Measurements from ENCODE around the gene BACH2.

DNA sequence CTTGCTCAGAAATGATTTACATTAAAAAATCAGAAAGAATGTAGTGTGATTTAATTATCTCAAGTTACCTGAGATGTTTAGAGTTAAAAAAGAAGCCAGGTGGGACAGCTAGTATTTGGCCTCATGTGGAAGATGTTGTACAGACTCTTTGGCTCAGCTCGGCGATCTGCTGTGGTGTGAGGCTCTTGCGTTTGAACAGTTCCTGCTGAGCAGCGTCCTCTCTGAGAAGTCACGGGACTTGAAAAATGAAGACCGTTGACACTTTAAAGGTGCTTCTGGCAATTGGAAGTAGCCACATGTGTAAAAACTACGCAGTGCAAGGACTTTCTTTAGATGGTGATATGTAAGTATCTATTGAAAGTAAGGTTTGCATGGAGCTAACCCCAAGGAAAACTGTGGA is 169.0 kb downstream of the BACH2 start:
- TF ChIP-seq, protein P1, sequence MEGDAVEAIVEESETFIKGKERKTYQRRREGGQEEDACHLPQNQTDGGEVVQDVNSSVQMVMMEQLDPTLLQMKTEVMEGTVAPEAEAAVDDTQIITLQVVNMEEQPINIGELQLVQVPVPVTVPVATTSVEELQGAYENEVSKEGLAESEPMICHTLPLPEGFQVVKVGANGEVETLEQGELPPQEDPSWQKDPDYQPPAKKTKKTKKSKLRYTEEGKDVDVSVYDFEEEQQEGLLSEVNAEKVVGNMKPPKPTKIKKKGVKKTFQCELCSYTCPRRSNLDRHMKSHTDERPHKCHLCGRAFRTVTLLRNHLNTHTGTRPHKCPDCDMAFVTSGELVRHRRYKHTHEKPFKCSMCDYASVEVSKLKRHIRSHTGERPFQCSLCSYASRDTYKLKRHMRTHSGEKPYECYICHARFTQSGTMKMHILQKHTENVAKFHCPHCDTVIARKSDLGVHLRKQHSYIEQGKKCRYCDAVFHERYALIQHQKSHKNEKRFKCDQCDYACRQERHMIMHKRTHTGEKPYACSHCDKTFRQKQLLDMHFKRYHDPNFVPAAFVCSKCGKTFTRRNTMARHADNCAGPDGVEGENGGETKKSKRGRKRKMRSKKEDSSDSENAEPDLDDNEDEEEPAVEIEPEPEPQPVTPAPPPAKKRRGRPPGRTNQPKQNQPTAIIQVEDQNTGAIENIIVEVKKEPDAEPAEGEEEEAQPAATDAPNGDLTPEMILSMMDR (IDR thresholded peaks at IDR 0.05; ENCODE audit: insufficient read depth, low read length, poor library complexity, severe bottlenecking): no peak
- TF ChIP-seq EZH2phosphoT487 (conservative IDR thresholded peaks at IDR 0.05; ENCODE audit: low read length): no peak
